Ovary (tissue), 3 donors: ENCODE data around the gene GUCA1C.

Source experiments
- CTCF ChIP-seq, 3 donors: fragments of 450-650 bp in 2 of 3; fragments of 200-600 bp in 1 of 3; IDR thresholded peaks; one replicate each; pipeline versions ENCODE4 v1.5.1 to v1.8.0; 2016 to 2022; ENCODE audit warnings: antibody characterized with exemption in 3 of 3, mild to moderate bottlenecking in 1 of 3
- POLR2A ChIP-seq: fragments of 450-650 bp; IDR thresholded peaks from one replicate; pipeline ENCODE4 v1.6.1; 2017; ENCODE audit warnings: antibody characterized with exemption, mild to moderate bottlenecking, moderate library complexity
- donor health status: DM: no; HTN: no; CAD: no.

GRCh38 chr3:108951820-108952501 is 1.7 kb downstream of the GUCA1C start:
- TF ChIP-seq POLR2A (no peak), CTCF (IDR thresholded peaks at IDR 0.05) (no peak)
